H9 (cell line): Measurements from ENCODE around the gene KCTD7. TPM values are rescaled to one million over a fixed set of nuclear protein-coding genes. Genes with fewer than 3 reads are reported as not detected.

Experiments
- DNase-seq: peaks from one replicate; pipeline ENCODE4 v3.0.0-alpha.2; 2017
- H2AFZ ChIP-seq: one replicate; pipeline ENCODE4 v1.6.1; 2013; ENCODE audit warnings: mild to moderate bottlenecking, low read length, control low read depth, moderate library complexity
- H2AK5ac ChIP-seq: 2 replicates; pipeline ENCODE4 v1.6.1; 2013; ENCODE audit warnings: low read length, control low read depth, mixed read lengths; ENCODE audit not compliant: insufficient read length
- H2BK120ac ChIP-seq: one replicate; pipeline ENCODE4 v1.6.1; 2013; ENCODE audit warnings: low read depth, mild to moderate bottlenecking, low read length, control low read depth, inconsistent platforms; ENCODE audit not compliant: poor library complexity, severe bottlenecking
- H2BK12ac ChIP-seq: 2 replicates; pipeline ENCODE4 v1.6.1; 2013; ENCODE audit warnings: low read length, control low read depth, mixed read lengths, low read depth; ENCODE audit not compliant: insufficient read length
- H2BK15ac ChIP-seq: 2 replicates; pipeline ENCODE4 v1.6.1; 2013; ENCODE audit warnings: low read depth, low read length, control low read depth
- H2BK20ac ChIP-seq: one replicate; pipeline ENCODE4 v1.6.1; 2013; ENCODE audit warnings: low read depth, mild to moderate bottlenecking, low read length, control low read depth, inconsistent platforms; ENCODE audit not compliant: poor library complexity, severe bottlenecking
- H2BK5ac ChIP-seq: 2 replicates; pipeline ENCODE4 v1.6.1; 2013; ENCODE audit warnings: low read length, control low read depth, mixed read lengths; ENCODE audit not compliant: insufficient read length
- H3K14ac ChIP-seq: 2 replicates; pipeline ENCODE4 v1.6.1; 2013; ENCODE audit warnings: low read length, control low read depth; ENCODE audit not compliant: insufficient read depth
- H3K18ac ChIP-seq: 2 replicates; pipeline ENCODE4 v1.6.1; 2013; ENCODE audit warnings: low read depth, mild to moderate bottlenecking, mixed read lengths, low read length, control low read depth; ENCODE audit not compliant: insufficient read length
- H3K23ac ChIP-seq: 2 replicates; pipeline ENCODE4 v1.6.1; 2013; ENCODE audit warnings: low read length, control low read depth, mixed read lengths, low read depth; ENCODE audit not compliant: insufficient read length
- H3K23me2 ChIP-seq: 2 replicates; pipeline ENCODE4 v1.6.1; 2013; ENCODE audit warnings: low read depth, mild to moderate bottlenecking, mixed read lengths, low read length, control low read depth; ENCODE audit not compliant: insufficient read length, poor library complexity, severe bottlenecking
- H3K27ac ChIP-seq: 2 replicates; pipeline ENCODE4 v1.5.1; 2013; ENCODE audit warnings: low read length, control low read depth, mixed read lengths, low read depth; ENCODE audit not compliant: insufficient read length
- H3K27me3 ChIP-seq: 2 replicates; pipeline ENCODE4 v1.6.1; 2013; ENCODE audit warnings: low read length, control low read depth, inconsistent platforms; ENCODE audit not compliant: insufficient read depth
- H3K4ac ChIP-seq: 2 replicates; pipeline ENCODE4 v1.6.1; 2013; ENCODE audit warnings: low read depth, mild to moderate bottlenecking, control low read depth, inconsistent platforms, low read length, moderate library complexity
- H3K4me1 ChIP-seq: 2 replicates; pipeline ENCODE4 v1.6.1; 2013; ENCODE audit warnings: low read length, control low read depth, inconsistent platforms; ENCODE audit not compliant: insufficient read depth
- H3K4me2 ChIP-seq: 2 replicates; pipeline ENCODE4 v1.6.1; 2013; ENCODE audit warnings: low read length, control low read depth, mixed read lengths; ENCODE audit not compliant: insufficient read length, insufficient read depth
- H3K56ac ChIP-seq: 2 replicates; pipeline ENCODE4 v1.6.1; 2013; ENCODE audit warnings: low read depth, mild to moderate bottlenecking, mixed read lengths, low read length, control low read depth; ENCODE audit not compliant: insufficient read length
- H3K79me1 ChIP-seq: 2 replicates; pipeline ENCODE4 v1.6.1; 2013; ENCODE audit warnings: low read depth, mild to moderate bottlenecking, moderate library complexity, low read length, control low read depth, inconsistent platforms; ENCODE audit not compliant: insufficient read depth, poor library complexity, severe bottlenecking
- H3K79me2 ChIP-seq: 2 replicates; pipeline ENCODE4 v1.6.1; 2013; ENCODE audit warnings: low read length, control low read depth, inconsistent platforms; ENCODE audit not compliant: insufficient read depth
- H3K9ac ChIP-seq: 2 replicates; pipeline ENCODE4 v1.6.1; 2013; ENCODE audit warnings: low read length, control low read depth, mixed read lengths; ENCODE audit not compliant: insufficient read length; ENCODE audit errors: extremely low read depth
- H3K9me3 ChIP-seq: one replicate; pipeline ENCODE4 v1.6.1; 2013; ENCODE audit warnings: low read depth, low read length, inconsistent platforms; ENCODE audit not compliant: control insufficient read depth
- H3T11ph ChIP-seq: one replicate; pipeline ENCODE4 v1.6.1; 2013; ENCODE audit warnings: mild to moderate bottlenecking, low read length, control low read depth, inconsistent platforms
- H4K20me1 ChIP-seq: one replicate; pipeline ENCODE4 v1.6.1; 2013; ENCODE audit not compliant: control insufficient read depth, insufficient read length, insufficient read depth
- H4K5ac ChIP-seq: 2 replicates; pipeline ENCODE4 v1.6.1; 2013; ENCODE audit warnings: low read depth, mild to moderate bottlenecking, mixed read lengths, low read length, control low read depth; ENCODE audit not compliant: insufficient read length
- H4K8ac ChIP-seq: replicated peaks from 2 replicates; pipeline ENCODE4 v1.6.1; 2013; ENCODE audit warnings: low read length, control low read depth, mixed read lengths, low read depth; ENCODE audit not compliant: insufficient read length
- H4K91ac ChIP-seq: 2 replicates; pipeline ENCODE4 v1.6.1; 2013; ENCODE audit warnings: low read depth, mild to moderate bottlenecking, moderate library complexity, mixed read lengths, low read length, control low read depth; ENCODE audit not compliant: insufficient read length
- H3K27ac Mint-ChIP-seq, 3 experiments: 2 replicates in 2 of 3; 3 replicates in 1 of 3; pipeline ENCODE4 v1.8.0; 2020 to 2021; ENCODE audit warnings: mixed read lengths in 3 of 3, mild to moderate bottlenecking in 1 of 3, moderate library complexity in 1 of 3
- H3K27me3 Mint-ChIP-seq: 2 replicates; pipeline ENCODE4 v1.8.0; 2021; ENCODE audit warnings: low read depth, mild to moderate bottlenecking, moderate library complexity, mixed read lengths
- H3K36me3 Mint-ChIP-seq, 3 experiments: 2 replicates in 2 of 3; 3 replicates in 1 of 3; pipeline ENCODE4 v1.8.0; 2020 to 2021; ENCODE audit warnings: low read depth in 3 of 3, mixed read lengths in 3 of 3; ENCODE audit not compliant: insufficient read depth in 1 of 3
- H3K4me1 Mint-ChIP-seq, 2 experiments: 2 replicates each; pipeline ENCODE4 v1.8.0; 2020; ENCODE audit warnings: mixed read lengths in 2 of 2
- H3K4me3 Mint-ChIP-seq, 2 experiments: 2 replicates in 1 of 2; 3 replicates in 1 of 2; pipeline ENCODE4 v1.8.0; 2020 to 2021; ENCODE audit warnings: mild to moderate bottlenecking in 2 of 2, mixed read lengths in 2 of 2, moderate library complexity in 1 of 2
- H3K9me3 Mint-ChIP-seq, 2 experiments: 2 replicates in 1 of 2; 3 replicates in 1 of 2; pipeline ENCODE4 v1.8.0; 2020; ENCODE audit warnings: mild to moderate bottlenecking in 2 of 2, mixed read lengths in 2 of 2, moderate library complexity in 1 of 2
- WGBS: extraction: QIAGEN DNeasy Blood & Tissue Kit; methylation state at CpG from one replicate; pipeline ENCODE4 v1.1.7; 2013; ENCODE audit warnings: missing lambda C conversion rate, low lambda C conversion rate, mixed read lengths; ENCODE audit not compliant: insufficient read length; ENCODE audit errors: extremely low coverage; 5-methylcytosine and 5-hydroxymethylcytosine counted together
- total RNA-seq: library from RNA; stranded (reverse); gene quantifications from 2 replicates; pipeline ENCODE4 v1.2.1, GENCODE V29; 2021
- TF ChIP-seq, protein P1 (sequence below): fragments of 200-600 bp; sonication (generic); conservative IDR thresholded peaks from 3 replicates; pipeline ENCODE4 v1.8.0; 2021; ENCODE audit warnings: antibody characterized with exemption, mild to moderate bottlenecking

The KCTD7 gene
- total RNA-seq, 1 experiment from 2014 or later = 8.9 TPM

DNA sequence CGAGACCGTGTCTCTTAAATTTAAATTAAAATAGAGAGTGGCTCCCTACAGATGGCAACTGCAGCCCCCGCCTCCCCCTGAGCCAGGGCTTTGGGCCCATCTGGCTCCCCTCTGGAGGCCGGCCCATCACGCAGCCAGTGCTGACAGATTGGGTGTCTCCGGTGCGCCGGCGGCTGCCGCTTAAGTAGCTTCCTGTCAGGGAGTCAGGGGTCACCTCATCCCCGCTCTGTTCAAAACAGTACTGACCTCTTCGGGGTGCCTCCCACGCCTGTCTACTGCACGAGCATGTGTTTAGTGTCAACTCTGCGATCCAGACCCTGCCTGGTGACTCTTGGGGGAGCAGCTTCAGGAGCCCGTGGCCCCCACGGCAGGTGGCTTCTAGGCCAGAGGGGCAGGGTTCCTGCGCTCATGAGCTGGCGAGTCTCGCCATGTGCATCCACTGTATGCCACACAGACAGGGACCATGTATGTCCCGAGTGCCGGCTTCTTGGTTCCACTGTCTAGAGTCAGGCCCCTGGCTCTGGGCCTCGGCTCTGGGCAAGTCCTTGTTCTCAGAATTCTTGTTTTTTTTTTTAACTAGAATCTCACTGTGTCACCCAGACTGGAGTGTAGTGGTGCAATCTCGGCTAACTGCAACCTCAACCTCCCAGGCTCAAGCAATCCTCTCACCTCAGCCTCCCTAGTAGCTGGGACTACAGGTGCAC, 36.1 kb downstream of the KCTD7 start:
- no peak overlapping the region for H4K5ac ChIP-seq
- no peak overlapping the region for H4K8ac ChIP-seq
- no peak overlapping the region for H2BK5ac ChIP-seq
- no peak overlapping the region for H3K4ac ChIP-seq
- H3K56ac ChIP-seq = no peak overlapping the region
- H2BK15ac ChIP-seq = no peak overlapping the region
- H4K20me1 ChIP-seq = no peaks in the 10 kb centered on the region
- no peak overlapping the region for H3K4me2 ChIP-seq
- Mint-ChIP-seq H3K27ac (peak overlapping the region in 2 of 3 experiments; percentile 20 to 88; a peak in 2 of 7 replicates), H3K4me1 (peaks cover 0 to 4% of the 10 kb centered on the region in 2 experiments; a peak in 2 of 4 replicates), H3K27me3 (no peaks in the 10 kb centered on the region), H3K36me3 (peaks cover 12 to 17% (median 17%) of the 10 kb centered on the region in 3 experiments; a peak in 6 of 7 replicates), H3K4me3 (no peak overlapping the region), H3K9me3 (peaks cover 6% of the 10 kb centered on the region in 2 experiments)
- H2BK12ac ChIP-seq = no peak overlapping the region
- H3K9ac ChIP-seq = no peak overlapping the region
- no peaks in the 10 kb centered on the region for H3K9me3 ChIP-seq
- H4K91ac ChIP-seq = no peak overlapping the region
- no peak overlapping the region for H2AFZ ChIP-seq
- H3K23me2 ChIP-seq = no peaks in the 10 kb centered on the region
- H3T11ph ChIP-seq = no peak overlapping the region
- H3K14ac ChIP-seq = no peak overlapping the region
- peaks cover 2% of the 10 kb centered on the region; the same call in 1 of the 2 replicates for H3K79me2 ChIP-seq
- no CpG with 5 or more reads among the region's 24 CpGs for WGBS
- no peaks in the 10 kb centered on the region for H3K27me3 ChIP-seq
- no peak for DNase-seq
- no peak overlapping the region for H2BK120ac ChIP-seq
- no peak overlapping the region for H3K23ac ChIP-seq
- H3K27ac ChIP-seq = no peak overlapping the region
- TF ChIP-seq, protein P1, sequence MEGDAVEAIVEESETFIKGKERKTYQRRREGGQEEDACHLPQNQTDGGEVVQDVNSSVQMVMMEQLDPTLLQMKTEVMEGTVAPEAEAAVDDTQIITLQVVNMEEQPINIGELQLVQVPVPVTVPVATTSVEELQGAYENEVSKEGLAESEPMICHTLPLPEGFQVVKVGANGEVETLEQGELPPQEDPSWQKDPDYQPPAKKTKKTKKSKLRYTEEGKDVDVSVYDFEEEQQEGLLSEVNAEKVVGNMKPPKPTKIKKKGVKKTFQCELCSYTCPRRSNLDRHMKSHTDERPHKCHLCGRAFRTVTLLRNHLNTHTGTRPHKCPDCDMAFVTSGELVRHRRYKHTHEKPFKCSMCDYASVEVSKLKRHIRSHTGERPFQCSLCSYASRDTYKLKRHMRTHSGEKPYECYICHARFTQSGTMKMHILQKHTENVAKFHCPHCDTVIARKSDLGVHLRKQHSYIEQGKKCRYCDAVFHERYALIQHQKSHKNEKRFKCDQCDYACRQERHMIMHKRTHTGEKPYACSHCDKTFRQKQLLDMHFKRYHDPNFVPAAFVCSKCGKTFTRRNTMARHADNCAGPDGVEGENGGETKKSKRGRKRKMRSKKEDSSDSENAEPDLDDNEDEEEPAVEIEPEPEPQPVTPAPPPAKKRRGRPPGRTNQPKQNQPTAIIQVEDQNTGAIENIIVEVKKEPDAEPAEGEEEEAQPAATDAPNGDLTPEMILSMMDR = no peak
- H2AK5ac ChIP-seq = no peak overlapping the region
- no peak overlapping the region for H2BK20ac ChIP-seq
- no peaks in the 10 kb centered on the region for H3K4me1 ChIP-seq
- no peaks in the 10 kb centered on the region for H3K79me1 ChIP-seq
- H3K18ac ChIP-seq = no peak overlapping the region
